H9 (cell line): ENCODE measurements around the gene MSANTD2. TPM values are rescaled to one million over a fixed set of nuclear protein-coding genes. Genes with fewer than 3 reads are reported as not detected.

Experiments
- DNase-seq: peaks from one replicate; pipeline ENCODE4 v3.0.0-alpha.2; 2017
- H2AFZ ChIP-seq: one replicate; pipeline ENCODE4 v1.6.1; 2013; ENCODE audit warnings: mild to moderate bottlenecking, low read length, control low read depth, moderate library complexity
- H2AK5ac ChIP-seq: 2 replicates; pipeline ENCODE4 v1.6.1; 2013; ENCODE audit warnings: low read length, control low read depth, mixed read lengths; ENCODE audit not compliant: insufficient read length
- H2BK120ac ChIP-seq: one replicate; pipeline ENCODE4 v1.6.1; 2013; ENCODE audit warnings: low read depth, mild to moderate bottlenecking, low read length, control low read depth, inconsistent platforms; ENCODE audit not compliant: poor library complexity, severe bottlenecking
- H2BK12ac ChIP-seq: 2 replicates; pipeline ENCODE4 v1.6.1; 2013; ENCODE audit warnings: low read length, control low read depth, mixed read lengths, low read depth; ENCODE audit not compliant: insufficient read length
- H2BK15ac ChIP-seq: 2 replicates; pipeline ENCODE4 v1.6.1; 2013; ENCODE audit warnings: low read depth, low read length, control low read depth
- H2BK20ac ChIP-seq: one replicate; pipeline ENCODE4 v1.6.1; 2013; ENCODE audit warnings: low read depth, mild to moderate bottlenecking, low read length, control low read depth, inconsistent platforms; ENCODE audit not compliant: poor library complexity, severe bottlenecking
- H2BK5ac ChIP-seq: 2 replicates; pipeline ENCODE4 v1.6.1; 2013; ENCODE audit warnings: low read length, control low read depth, mixed read lengths; ENCODE audit not compliant: insufficient read length
- H3K14ac ChIP-seq: 2 replicates; pipeline ENCODE4 v1.6.1; 2013; ENCODE audit warnings: low read length, control low read depth; ENCODE audit not compliant: insufficient read depth
- H3K18ac ChIP-seq: 2 replicates; pipeline ENCODE4 v1.6.1; 2013; ENCODE audit warnings: low read depth, mild to moderate bottlenecking, mixed read lengths, low read length, control low read depth; ENCODE audit not compliant: insufficient read length
- H3K23ac ChIP-seq: 2 replicates; pipeline ENCODE4 v1.6.1; 2013; ENCODE audit warnings: low read length, control low read depth, mixed read lengths, low read depth; ENCODE audit not compliant: insufficient read length
- H3K23me2 ChIP-seq: 2 replicates; pipeline ENCODE4 v1.6.1; 2013; ENCODE audit warnings: low read depth, mild to moderate bottlenecking, mixed read lengths, low read length, control low read depth; ENCODE audit not compliant: insufficient read length, poor library complexity, severe bottlenecking
- H3K27ac ChIP-seq: 2 replicates; pipeline ENCODE4 v1.5.1; 2013; ENCODE audit warnings: low read length, control low read depth, mixed read lengths, low read depth; ENCODE audit not compliant: insufficient read length
- H3K27me3 ChIP-seq: 2 replicates; pipeline ENCODE4 v1.6.1; 2013; ENCODE audit warnings: low read length, control low read depth, inconsistent platforms; ENCODE audit not compliant: insufficient read depth
- H3K4ac ChIP-seq: 2 replicates; pipeline ENCODE4 v1.6.1; 2013; ENCODE audit warnings: low read depth, mild to moderate bottlenecking, control low read depth, inconsistent platforms, low read length, moderate library complexity
- H3K4me1 ChIP-seq: 2 replicates; pipeline ENCODE4 v1.6.1; 2013; ENCODE audit warnings: low read length, control low read depth, inconsistent platforms; ENCODE audit not compliant: insufficient read depth
- H3K4me2 ChIP-seq: 2 replicates; pipeline ENCODE4 v1.6.1; 2013; ENCODE audit warnings: low read length, control low read depth, mixed read lengths; ENCODE audit not compliant: insufficient read length, insufficient read depth
- H3K56ac ChIP-seq: 2 replicates; pipeline ENCODE4 v1.6.1; 2013; ENCODE audit warnings: low read depth, mild to moderate bottlenecking, mixed read lengths, low read length, control low read depth; ENCODE audit not compliant: insufficient read length
- H3K79me1 ChIP-seq: 2 replicates; pipeline ENCODE4 v1.6.1; 2013; ENCODE audit warnings: low read depth, mild to moderate bottlenecking, moderate library complexity, low read length, control low read depth, inconsistent platforms; ENCODE audit not compliant: insufficient read depth, poor library complexity, severe bottlenecking
- H3K79me2 ChIP-seq: 2 replicates; pipeline ENCODE4 v1.6.1; 2013; ENCODE audit warnings: low read length, control low read depth, inconsistent platforms; ENCODE audit not compliant: insufficient read depth
- H3K9ac ChIP-seq: 2 replicates; pipeline ENCODE4 v1.6.1; 2013; ENCODE audit warnings: low read length, control low read depth, mixed read lengths; ENCODE audit not compliant: insufficient read length; ENCODE audit errors: extremely low read depth
- H3K9me3 ChIP-seq: one replicate; pipeline ENCODE4 v1.6.1; 2013; ENCODE audit warnings: low read depth, low read length, inconsistent platforms; ENCODE audit not compliant: control insufficient read depth
- H3T11ph ChIP-seq: one replicate; pipeline ENCODE4 v1.6.1; 2013; ENCODE audit warnings: mild to moderate bottlenecking, low read length, control low read depth, inconsistent platforms
- H4K20me1 ChIP-seq: one replicate; pipeline ENCODE4 v1.6.1; 2013; ENCODE audit not compliant: control insufficient read depth, insufficient read length, insufficient read depth
- H4K5ac ChIP-seq: 2 replicates; pipeline ENCODE4 v1.6.1; 2013; ENCODE audit warnings: low read depth, mild to moderate bottlenecking, mixed read lengths, low read length, control low read depth; ENCODE audit not compliant: insufficient read length
- H4K8ac ChIP-seq: replicated peaks from 2 replicates; pipeline ENCODE4 v1.6.1; 2013; ENCODE audit warnings: low read length, control low read depth, mixed read lengths, low read depth; ENCODE audit not compliant: insufficient read length
- H4K91ac ChIP-seq: 2 replicates; pipeline ENCODE4 v1.6.1; 2013; ENCODE audit warnings: low read depth, mild to moderate bottlenecking, moderate library complexity, mixed read lengths, low read length, control low read depth; ENCODE audit not compliant: insufficient read length
- H3K27ac Mint-ChIP-seq, 3 experiments: 2 replicates in 2 of 3; 3 replicates in 1 of 3; pipeline ENCODE4 v1.8.0; 2020 to 2021; ENCODE audit warnings: mixed read lengths in 3 of 3, mild to moderate bottlenecking in 1 of 3, moderate library complexity in 1 of 3
- H3K27me3 Mint-ChIP-seq: 2 replicates; pipeline ENCODE4 v1.8.0; 2021; ENCODE audit warnings: low read depth, mild to moderate bottlenecking, moderate library complexity, mixed read lengths
- H3K36me3 Mint-ChIP-seq, 3 experiments: 2 replicates in 2 of 3; 3 replicates in 1 of 3; pipeline ENCODE4 v1.8.0; 2020 to 2021; ENCODE audit warnings: low read depth in 3 of 3, mixed read lengths in 3 of 3; ENCODE audit not compliant: insufficient read depth in 1 of 3
- H3K4me1 Mint-ChIP-seq, 2 experiments: 2 replicates each; pipeline ENCODE4 v1.8.0; 2020; ENCODE audit warnings: mixed read lengths in 2 of 2
- H3K4me3 Mint-ChIP-seq, 2 experiments: 2 replicates in 1 of 2; 3 replicates in 1 of 2; pipeline ENCODE4 v1.8.0; 2020 to 2021; ENCODE audit warnings: mild to moderate bottlenecking in 2 of 2, mixed read lengths in 2 of 2, moderate library complexity in 1 of 2
- H3K9me3 Mint-ChIP-seq, 2 experiments: 2 replicates in 1 of 2; 3 replicates in 1 of 2; pipeline ENCODE4 v1.8.0; 2020; ENCODE audit warnings: mild to moderate bottlenecking in 2 of 2, mixed read lengths in 2 of 2, moderate library complexity in 1 of 2
- WGBS: extraction: QIAGEN DNeasy Blood & Tissue Kit; methylation state at CpG from one replicate; pipeline ENCODE4 v1.1.7; 2013; ENCODE audit warnings: missing lambda C conversion rate, low lambda C conversion rate, mixed read lengths; ENCODE audit not compliant: insufficient read length; ENCODE audit errors: extremely low coverage; 5-methylcytosine and 5-hydroxymethylcytosine counted together
- total RNA-seq: library from RNA; stranded (reverse); gene quantifications from 2 replicates; pipeline ENCODE4 v1.2.1, GENCODE V29; 2021
- TF ChIP-seq, protein P1 (sequence below): fragments of 200-600 bp; sonication (generic); conservative IDR thresholded peaks from 3 replicates; pipeline ENCODE4 v1.8.0; 2021; ENCODE audit warnings: antibody characterized with exemption, mild to moderate bottlenecking

The MSANTD2 gene
- total RNA-seq, 1 experiment from 2014 or later: 18.1 TPM

- peaks cover 19% of the 10 kb centered on the region for H3K23me2 ChIP-seq
Measured at GRCh38 chr11:124745835-124746620, 54.2 kb downstream of the MSANTD2 start.

More at GRCh38 chr11:124745835-124746620, 54.2 kb downstream of the MSANTD2 start:
- H2BK5ac ChIP-seq: no peak overlapping the region
- no peak overlapping the region for H2AK5ac ChIP-seq
- H3K4me2 ChIP-seq: peak overlapping the region; percentile 51
- no peaks in the 10 kb centered on the region for H3K4me1 ChIP-seq
- no peaks in the 10 kb centered on the region for H4K20me1 ChIP-seq
- H2BK15ac ChIP-seq: no peak overlapping the region
- no peak overlapping the region for H3K56ac ChIP-seq
- H2BK120ac ChIP-seq: no peak overlapping the region
- Mint-ChIP-seq H3K36me3 (no peaks in the 10 kb centered on the region; a peak in 2 of 7 replicates), H3K4me3 (peak overlapping the region; percentile 79 to 92), H3K27me3 (peaks cover 98% of the 10 kb centered on the region), H3K9me3 (peaks cover 3 to 7% of the 10 kb centered on the region in 2 experiments; a peak in 2 of 5 replicates), H3K27ac (peak overlapping the region in 2 of 3 experiments; percentile 56 to 94; a peak in 3 of 7 replicates), H3K4me1 (peaks cover 21 to 33% of the 10 kb centered on the region in 2 experiments)
- H3K18ac ChIP-seq: no peak overlapping the region
- TF ChIP-seq, protein P1, sequence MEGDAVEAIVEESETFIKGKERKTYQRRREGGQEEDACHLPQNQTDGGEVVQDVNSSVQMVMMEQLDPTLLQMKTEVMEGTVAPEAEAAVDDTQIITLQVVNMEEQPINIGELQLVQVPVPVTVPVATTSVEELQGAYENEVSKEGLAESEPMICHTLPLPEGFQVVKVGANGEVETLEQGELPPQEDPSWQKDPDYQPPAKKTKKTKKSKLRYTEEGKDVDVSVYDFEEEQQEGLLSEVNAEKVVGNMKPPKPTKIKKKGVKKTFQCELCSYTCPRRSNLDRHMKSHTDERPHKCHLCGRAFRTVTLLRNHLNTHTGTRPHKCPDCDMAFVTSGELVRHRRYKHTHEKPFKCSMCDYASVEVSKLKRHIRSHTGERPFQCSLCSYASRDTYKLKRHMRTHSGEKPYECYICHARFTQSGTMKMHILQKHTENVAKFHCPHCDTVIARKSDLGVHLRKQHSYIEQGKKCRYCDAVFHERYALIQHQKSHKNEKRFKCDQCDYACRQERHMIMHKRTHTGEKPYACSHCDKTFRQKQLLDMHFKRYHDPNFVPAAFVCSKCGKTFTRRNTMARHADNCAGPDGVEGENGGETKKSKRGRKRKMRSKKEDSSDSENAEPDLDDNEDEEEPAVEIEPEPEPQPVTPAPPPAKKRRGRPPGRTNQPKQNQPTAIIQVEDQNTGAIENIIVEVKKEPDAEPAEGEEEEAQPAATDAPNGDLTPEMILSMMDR: peak; percentile 61
- H3K23ac ChIP-seq: no peak overlapping the region
- DNase-seq: peak; percentile 64
- H4K5ac ChIP-seq: no peak overlapping the region
- no peaks in the 10 kb centered on the region for H3K79me1 ChIP-seq
- H2BK12ac ChIP-seq: no peak overlapping the region
- H3K27me3 ChIP-seq: peaks cover 90% of the 10 kb centered on the region
- H3K27ac ChIP-seq: no peak overlapping the region
- H2BK20ac ChIP-seq: no peak overlapping the region
- no peak overlapping the region for H4K91ac ChIP-seq
- H3T11ph ChIP-seq: no peak overlapping the region
- H3K9me3 ChIP-seq: no peaks in the 10 kb centered on the region
- no CpG with 5 or more reads among the region's 41 CpGs for WGBS
- H2AFZ ChIP-seq: no peak overlapping the region
- no peak overlapping the region for H3K9ac ChIP-seq
- H3K4ac ChIP-seq: no peak overlapping the region
- H4K8ac ChIP-seq: no peak overlapping the region
- H3K79me2 ChIP-seq: no peaks in the 10 kb centered on the region
- H3K14ac ChIP-seq: no peak overlapping the region
